NCI-H510A (cell line): ENCODE results near the gene NRDC.
"Not testable (repeated sequence)": the region's sequence is repeated elsewhere in the genome, so short reads cannot be mapped to it uniquely, and the experiment has no call there.

Experiments used
- DNase-seq: peaks from one replicate; lab custom pipeline; 2025; lab: John Stamatoyannopoulos, UW

The NRDC gene

GRCh38 chr1:51877434-51878307, 856 bp downstream of the NRDC start:
- DNase-seq: no peak

GRCh38 chr1:51875836-51876235, 2.7 kb downstream of the NRDC start:
- no peak for DNase-seq

- DNase-seq: no peak
Measured at GRCh38 chr1:51875291-51875772, 3.2 kb downstream of the NRDC start.

GRCh38 chr1:51873270-51873669, 5.3 kb downstream of the NRDC start:
- DNase-seq: not testable (repeated sequence)

- no peak for DNase-seq
Measured at GRCh38 chr1:51871351-51871975, 7.1 kb downstream of the NRDC start.

- DNase-seq: no peak
Measured at GRCh38 chr1:51870603-51871350, 7.8 kb downstream of the NRDC start.

- DNase-seq: no peak
Measured at GRCh38 chr1:51867479-51868232, 10.9 kb downstream of the NRDC start.

- DNase-seq: no peak
Measured at GRCh38 chr1:51863384-51863783, 15.1 kb downstream of the NRDC start.

- no peak for DNase-seq
Measured at GRCh38 chr1:51861669-51862068, 16.9 kb downstream of the NRDC start.

- no peak for DNase-seq
Measured at GRCh38 chr1:51859735-51860134, 18.8 kb downstream of the NRDC start.

- no peak for DNase-seq
Measured at GRCh38 chr1:51859333-51859732, 19.2 kb downstream of the NRDC start.

- DNase-seq: no peak
Measured at GRCh38 chr1:51858892-51859291, 19.6 kb downstream of the NRDC start.

GRCh38 chr1:51856745-51857144, 21.8 kb downstream of the NRDC start:
- DNase-seq: no peak

GRCh38 chr1:51855624-51856023, 22.9 kb downstream of the NRDC start:
- no peak for DNase-seq

- DNase-seq: no peak
Measured at GRCh38 chr1:51853360-51853759, 25.2 kb downstream of the NRDC start.

GRCh38 chr1:51851882-51852396, 26.6 kb downstream of the NRDC start:
- no peak for DNase-seq

GRCh38 chr1:51850420-51851223, 27.9 kb downstream of the NRDC start:
- DNase-seq: no peak

GRCh38 chr1:51847294-51847920, 31.1 kb downstream of the NRDC start:
- no peak for DNase-seq

- DNase-seq: no peak
Measured at GRCh38 chr1:51843948-51844347, 34.6 kb downstream of the NRDC start.

GRCh38 chr1:51842261-51842660, 36.3 kb downstream of the NRDC start:
- DNase-seq: no peak
